Osteocyte (in vitro differentiated cells): ENCODE data around the gene RUFY3. TPM values are rescaled to one million over a fixed set of nuclear protein-coding genes. Genes with fewer than 3 reads are reported as not detected.

Source experiments
- DNase-seq: peaks from one replicate; pipeline ENCODE4 v3.0.0; 2021; ENCODE audit warnings: mixed read lengths; ENCODE audit not compliant: unreplicated experiment; ENCODE audit errors: extremely low spot score
- H3K27ac Mint-ChIP-seq: one replicate; pipeline ENCODE4 v1.8.0; 2021; ENCODE audit warnings: mild to moderate bottlenecking, mixed read lengths; ENCODE audit not compliant: unreplicated experiment
- H3K27me3 Mint-ChIP-seq: one replicate; pipeline ENCODE4 v1.8.0; 2021; ENCODE audit warnings: mixed read lengths; ENCODE audit not compliant: unreplicated experiment
- H3K36me3 Mint-ChIP-seq: one replicate; pipeline ENCODE4 v1.8.0; 2021; ENCODE audit warnings: mixed read lengths; ENCODE audit not compliant: unreplicated experiment
- H3K4me1 Mint-ChIP-seq: one replicate; pipeline ENCODE4 v1.8.0; 2021; ENCODE audit warnings: mixed read lengths; ENCODE audit not compliant: unreplicated experiment
- H3K4me3 Mint-ChIP-seq: one replicate; pipeline ENCODE4 v1.8.0; 2021; ENCODE audit warnings: mild to moderate bottlenecking, moderate library complexity, mixed read lengths; ENCODE audit not compliant: unreplicated experiment
- H3K9me3 Mint-ChIP-seq: one replicate; pipeline ENCODE4 v1.8.0; 2021; ENCODE audit warnings: mixed read lengths; ENCODE audit not compliant: unreplicated experiment
- total RNA-seq: library from RNA; stranded (reverse); gene quantifications from 2 replicates; pipeline ENCODE4 v1.2.1, GENCODE V29; 2021
- TF ChIP-seq, protein P1 (sequence below): fragments of 200-600 bp; sonication (generic); IDR thresholded peaks from 2 replicates; pipeline ENCODE4 v1.5.0; 2021; ENCODE audit warnings: antibody characterized with exemption, mild to moderate bottlenecking, moderate library complexity

RUFY3 gene
- total RNA-seq, 1 donor from 2014 or later: 73.5 TPM

DNA sequence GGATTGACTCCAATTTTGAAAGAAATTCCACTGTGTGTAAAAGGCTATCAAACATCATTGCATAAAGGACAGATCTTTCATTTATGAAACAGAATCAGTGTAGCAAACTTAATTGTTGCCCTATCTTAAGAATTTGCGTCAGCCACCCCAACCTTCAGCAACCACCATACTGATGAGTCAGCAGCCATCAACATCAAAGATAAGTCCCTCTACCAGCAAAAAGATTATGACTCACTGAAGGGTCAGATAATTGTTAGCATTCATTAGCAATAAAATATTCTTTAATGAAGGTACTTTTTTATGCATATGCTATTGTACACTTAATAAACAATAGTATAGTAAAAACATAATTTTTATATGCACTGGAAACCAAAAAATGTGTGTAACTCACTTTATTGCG, 133.7 kb downstream of the RUFY3 start:
- H3K27ac Mint-ChIP-seq: no peak overlapping the region
- no peaks in the 10 kb centered on the region for H3K4me1 Mint-ChIP-seq
- peaks cover 2% of the 10 kb centered on the region for H3K27me3 Mint-ChIP-seq
- DNase-seq: no peak
- no peaks in the 10 kb centered on the region for H3K9me3 Mint-ChIP-seq
- no peak overlapping the region for H3K4me3 Mint-ChIP-seq
- TF ChIP-seq, protein P1, sequence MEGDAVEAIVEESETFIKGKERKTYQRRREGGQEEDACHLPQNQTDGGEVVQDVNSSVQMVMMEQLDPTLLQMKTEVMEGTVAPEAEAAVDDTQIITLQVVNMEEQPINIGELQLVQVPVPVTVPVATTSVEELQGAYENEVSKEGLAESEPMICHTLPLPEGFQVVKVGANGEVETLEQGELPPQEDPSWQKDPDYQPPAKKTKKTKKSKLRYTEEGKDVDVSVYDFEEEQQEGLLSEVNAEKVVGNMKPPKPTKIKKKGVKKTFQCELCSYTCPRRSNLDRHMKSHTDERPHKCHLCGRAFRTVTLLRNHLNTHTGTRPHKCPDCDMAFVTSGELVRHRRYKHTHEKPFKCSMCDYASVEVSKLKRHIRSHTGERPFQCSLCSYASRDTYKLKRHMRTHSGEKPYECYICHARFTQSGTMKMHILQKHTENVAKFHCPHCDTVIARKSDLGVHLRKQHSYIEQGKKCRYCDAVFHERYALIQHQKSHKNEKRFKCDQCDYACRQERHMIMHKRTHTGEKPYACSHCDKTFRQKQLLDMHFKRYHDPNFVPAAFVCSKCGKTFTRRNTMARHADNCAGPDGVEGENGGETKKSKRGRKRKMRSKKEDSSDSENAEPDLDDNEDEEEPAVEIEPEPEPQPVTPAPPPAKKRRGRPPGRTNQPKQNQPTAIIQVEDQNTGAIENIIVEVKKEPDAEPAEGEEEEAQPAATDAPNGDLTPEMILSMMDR: no peak
- no peaks in the 10 kb centered on the region for H3K36me3 Mint-ChIP-seq

Other genes with a start within 250 kb of the RUFY3 start
- gene MUC7, start 249.8 kb upstream of the RUFY3 start, total RNA-seq: not detected in 2 replicates
- gene AMTN, start 203.4 kb upstream of the RUFY3 start, total RNA-seq: not detected in 2 replicates
- not detected in 2 replicates for gene AMBN, start 129.7 kb upstream of the RUFY3 start, total RNA-seq
- not detected in 2 replicates for gene ENAM, start 93.2 kb upstream of the RUFY3 start, total RNA-seq
- gene JCHAIN, start 55.5 kb upstream of the RUFY3 start, total RNA-seq: not detected in 2 replicates
- 29.4 and 29.9 TPM in 2 replicates for gene UTP3, start 33.4 kb upstream of the RUFY3 start, total RNA-seq
- gene GRSF1, start 117.9 kb downstream of the RUFY3 start, total RNA-seq: 78.7 and 82.5 TPM in 2 replicates
- 25.6 and 26.0 TPM in 2 replicates for gene MOB1B, start 180.4 kb downstream of the RUFY3 start, total RNA-seq